ENCODE data around the gene PTBP1.

DNA sequence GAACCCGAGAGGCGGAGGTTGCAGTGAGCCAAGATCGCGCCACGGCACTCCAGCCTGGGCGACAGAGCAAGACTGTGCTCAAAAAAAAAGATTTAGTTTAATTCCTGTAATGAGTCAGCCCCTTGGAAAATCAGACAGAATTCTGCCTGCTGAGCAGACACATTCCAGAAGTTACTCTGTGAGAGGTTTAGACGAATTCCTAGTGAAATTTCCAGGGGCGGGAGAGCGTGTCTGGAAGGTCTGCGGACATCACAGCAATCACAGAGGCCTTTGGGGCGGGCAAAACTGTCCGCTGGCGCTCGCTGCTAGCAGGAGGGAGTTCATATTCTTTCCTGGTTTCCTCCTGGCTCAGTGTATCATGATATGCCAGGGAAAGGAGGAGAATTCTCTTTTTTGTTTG lies 28.8 kb upstream of the PTBP1 start:
- TF ChIP-seq, protein P1, sequence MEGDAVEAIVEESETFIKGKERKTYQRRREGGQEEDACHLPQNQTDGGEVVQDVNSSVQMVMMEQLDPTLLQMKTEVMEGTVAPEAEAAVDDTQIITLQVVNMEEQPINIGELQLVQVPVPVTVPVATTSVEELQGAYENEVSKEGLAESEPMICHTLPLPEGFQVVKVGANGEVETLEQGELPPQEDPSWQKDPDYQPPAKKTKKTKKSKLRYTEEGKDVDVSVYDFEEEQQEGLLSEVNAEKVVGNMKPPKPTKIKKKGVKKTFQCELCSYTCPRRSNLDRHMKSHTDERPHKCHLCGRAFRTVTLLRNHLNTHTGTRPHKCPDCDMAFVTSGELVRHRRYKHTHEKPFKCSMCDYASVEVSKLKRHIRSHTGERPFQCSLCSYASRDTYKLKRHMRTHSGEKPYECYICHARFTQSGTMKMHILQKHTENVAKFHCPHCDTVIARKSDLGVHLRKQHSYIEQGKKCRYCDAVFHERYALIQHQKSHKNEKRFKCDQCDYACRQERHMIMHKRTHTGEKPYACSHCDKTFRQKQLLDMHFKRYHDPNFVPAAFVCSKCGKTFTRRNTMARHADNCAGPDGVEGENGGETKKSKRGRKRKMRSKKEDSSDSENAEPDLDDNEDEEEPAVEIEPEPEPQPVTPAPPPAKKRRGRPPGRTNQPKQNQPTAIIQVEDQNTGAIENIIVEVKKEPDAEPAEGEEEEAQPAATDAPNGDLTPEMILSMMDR (IDR thresholded peaks at IDR 0.05; ENCODE audit: extremely low read depth in 1 of 2, insufficient read depth in 1 of 2, low read depth in 1 of 2, low read length in 2 of 2), result no peak
- TF ChIP-seq EZH2 (IDR thresholded peaks at IDR 0.05; ENCODE audit: borderline replicate concordance, low read depth, low read length, severe bottlenecking), result no peak
- no peak for TF ChIP-seq POLR2AphosphoS5 (IDR thresholded peaks at IDR 0.05; ENCODE audit: insufficient read depth, low read depth, low read length)

All from endothelial cell of umbilical vein (primary cell).